ENCODE results near the gene TMPRSS3.

TMPRSS3 gene

GRCh38 chr21:42444745-42445059, 48.9 kb upstream of the TMPRSS3 start:
- Histone ChIP-seq H3K4me3 (ENCODE audit: low read depth, low read length) (no peak overlapping the region), H3K27ac (ENCODE audit: extremely low read depth, low read depth, low read length) (no peak overlapping the region), H3K36me3 (ENCODE audit: control insufficient read depth in 2 of 2, insufficient read depth in 1 of 2, low read length in 2 of 2) (no peaks in the 10 kb centered on the region), H3K9me3 (ENCODE audit: control insufficient read depth, insufficient read depth, low read depth, low read length) (no peaks in the 10 kb centered on the region), H3K4me1 (ENCODE audit: control insufficient read depth, insufficient read depth, low read length) (no peaks in the 10 kb centered on the region)
- CTCF ChIA-PET = interaction anchor here (0.7 to 1.1 kb wide), 2 partner anchors 134 to 148 kb away, joined by 3 to 4 read pairs; no protein-coding TSS in a partner anchor
- TF ChIP-seq OVOL3 (tag by site-specific recombination; IDR thresholded peaks at IDR 0.05) = no peak
- TF ChIP-seq SALL2 (tag by site-specific recombination; IDR thresholded peaks at IDR 0.05; ENCODE audit: borderline replicate concordance) = no peak
- TF ChIP-seq ZNF157 (tag by site-specific recombination; IDR thresholded peaks at IDR 0.05) = no peak
- TF ChIP-seq ATF2 (tag by site-specific recombination; IDR thresholded peaks at IDR 0.05; ENCODE audit: low read depth) = no peak
- no peak for TF ChIP-seq ZFP69B (tag by site-specific recombination; IDR thresholded peaks at IDR 0.05)
- no peak for TF ChIP-seq ZBTB6 (tag by site-specific recombination; IDR thresholded peaks at IDR 0.05)
- no peak for TF ChIP-seq ZBTB44 (tag by site-specific recombination; IDR thresholded peaks at IDR 0.05)
- no peak for TF ChIP-seq ZNF350 (tag by site-specific recombination; IDR thresholded peaks at IDR 0.05)
- no peak for TF ChIP-seq ZNF416 (tag by site-specific recombination; IDR thresholded peaks at IDR 0.05)
- no peak for TF ChIP-seq ZNF202 (tag by site-specific recombination; IDR thresholded peaks at IDR 0.05; ENCODE audit: borderline replicate concordance)
- TF ChIP-seq ZNF114 (tag by site-specific recombination; IDR thresholded peaks at IDR 0.05) = no peak
- no peak for TF ChIP-seq ZEB2 (tag by site-specific recombination; IDR thresholded peaks at IDR 0.05)
- no peak for TF ChIP-seq ZNF768 (tag by site-specific recombination; IDR thresholded peaks at IDR 0.05)
- TF ChIP-seq PRDM4 (tag by site-specific recombination; IDR thresholded peaks at IDR 0.05) = no peak
- TF ChIP-seq ZNF645 (tag by site-specific recombination; IDR thresholded peaks at IDR 0.05) = no peak
- TF ChIP-seq TSHZ1 (tag by site-specific recombination; IDR thresholded peaks at IDR 0.05; ENCODE audit: borderline replicate concordance) = no peak
- POLR2A ChIA-PET = no interaction called here
